SK-N-MC (cell line): ENCODE results near the gene TMEM117.

Source experiments
- DNase-seq: peaks from one replicate; pipeline ENCODE4 v3.0.0-alpha.2; 2011; ENCODE audit warnings: low read depth, low spot score
- H3K27ac ChIP-seq: fragments of 200-600 bp; sonication (generic); 2 replicates; pipeline ENCODE4 v1.5.1; 2016; ENCODE audit warnings: mixed run types
- H3K36me3 ChIP-seq: fragments of 200-600 bp; sonication (generic); 2 replicates; pipeline ENCODE4 v1.6.1; 2017; ENCODE audit warnings: antibody characterized with exemption, low read length, mixed read lengths; ENCODE audit not compliant: insufficient read depth
- H3K4me3 ChIP-seq: fragments of 200-600 bp; sonication (generic); 2 replicates; pipeline ENCODE4 v1.5.1; 2016
- H3K9ac ChIP-seq: fragments of 200-600 bp; sonication (generic); 2 replicates; pipeline ENCODE4 v1.8.0; 2017; ENCODE audit warnings: mixed run types, mixed read lengths; ENCODE audit not compliant: insufficient read length
- H3K9me3 ChIP-seq: fragments of 200-600 bp; sonication (generic); 2 replicates; pipeline ENCODE4 v1.6.1; 2017; ENCODE audit warnings: low read depth, mild to moderate bottlenecking, antibody characterized with exemption, low read length, moderate library complexity, mixed read lengths
- EZH2 ChIP-seq: fragments of 200-600 bp; sonication (generic); IDR thresholded peaks from one replicate; pipeline ENCODE4 v1.6.1; 2017; ENCODE audit warnings: antibody characterized with exemption
- FOXP2 ChIP-seq: optimal IDR thresholded peaks from 2 replicates; pipeline ENCODE3; 2011; ENCODE audit warnings: mild to moderate bottlenecking, moderate library complexity; ENCODE audit not compliant: insufficient read depth; ENCODE audit errors: extremely low read length, control extremely low read depth
- POLR2AphosphoS5 ChIP-seq: IDR thresholded peaks from 2 replicates; pipeline ENCODE4 v1.6.1; 2012; ENCODE audit warnings: mild to moderate bottlenecking, low read depth, low read length, borderline replicate concordance

The TMEM117 gene

GRCh38 chr12:43957732-43958372 is 122.0 kb downstream of the TMEM117 start:
- no peak overlapping the region; the same call in 1 of the 2 replicates for H3K4me3 ChIP-seq
- TF ChIP-seq POLR2AphosphoS5 (no peak; the same call in 1 of the 2 replicates), EZH2 (no peak), FOXP2 (no peak)
- H3K9ac ChIP-seq = no peak overlapping the region
- H3K36me3 ChIP-seq = no peaks in the 10 kb centered on the region
- no peak overlapping the region for H3K27ac ChIP-seq
- DNase-seq = peak; percentile 88
- H3K9me3 ChIP-seq = no peaks in the 10 kb centered on the region

- Histone ChIP-seq H3K9ac (no peak overlapping the region), H3K9me3 (no peaks in the 10 kb centered on the region), H3K36me3 (no peaks in the 10 kb centered on the region), H3K4me3 (no peak overlapping the region), H3K27ac (no peak overlapping the region)
- DNase-seq = no peak
- TF ChIP-seq POLR2AphosphoS5 = no peak
- TF ChIP-seq FOXP2 = no peak
These were observed 128.2 kb downstream of the TMEM117 start for GRCh38 chr12:43964033-43964432.

- Histone ChIP-seq H3K9ac (no peak overlapping the region), H3K4me3 (no peak overlapping the region), H3K9me3 (no peaks in the 10 kb centered on the region), H3K27ac (no peak overlapping the region), H3K36me3 (no peaks in the 10 kb centered on the region)
- TF ChIP-seq EZH2 (no peak), FOXP2 (no peak), POLR2AphosphoS5 (no peak)
- DNase-seq = no peak
These were observed 129.1 kb downstream of the TMEM117 start for GRCh38 chr12:43964961-43965360.

DNA sequence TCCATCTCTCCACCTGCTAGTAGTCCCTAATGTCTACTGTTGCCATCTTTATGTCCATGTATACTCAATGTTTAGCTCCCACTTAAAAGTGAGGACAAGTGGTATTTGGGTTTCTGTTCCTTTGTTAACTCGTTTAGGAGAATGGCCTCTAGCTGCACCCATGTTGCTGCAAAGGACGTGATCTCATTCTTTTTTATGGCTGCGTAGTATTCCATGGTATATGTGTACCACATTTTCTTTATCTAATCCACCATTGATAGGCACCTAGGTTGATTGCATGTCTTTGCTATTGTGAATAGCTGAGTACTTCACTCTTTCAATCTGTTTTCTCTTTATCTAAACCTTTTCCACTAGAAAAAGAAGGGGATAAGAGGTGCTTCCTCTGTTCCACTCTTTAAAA is 130.0 kb downstream of the TMEM117 start:
- no peak for DNase-seq
- TF ChIP-seq POLR2AphosphoS5 (no peak), EZH2 (no peak), FOXP2 (no peak)
- no peak overlapping the region for H3K4me3 ChIP-seq
- H3K9me3 ChIP-seq = no peaks in the 10 kb centered on the region
- no peak overlapping the region for H3K27ac ChIP-seq
- no peaks in the 10 kb centered on the region for H3K36me3 ChIP-seq
- no peak overlapping the region for H3K9ac ChIP-seq

DNA sequence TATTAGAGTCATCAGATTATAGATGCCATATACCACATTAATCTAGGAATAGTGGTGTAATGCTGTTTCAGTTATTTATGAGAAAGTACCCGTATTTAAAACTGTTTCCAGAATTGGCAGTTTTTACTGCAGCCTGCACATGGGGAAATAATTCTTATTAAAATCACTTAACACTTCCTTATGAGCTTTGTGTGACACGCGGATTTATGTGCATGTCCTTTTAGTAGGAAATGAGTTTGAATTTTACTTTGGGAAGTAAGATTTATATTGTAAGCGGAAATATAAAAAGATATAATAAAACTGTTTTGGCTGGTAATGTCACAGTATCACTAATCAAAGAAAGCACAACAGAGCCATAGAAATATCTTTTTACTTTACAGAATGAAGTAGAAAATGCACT is 132.9 kb downstream of the TMEM117 start:
- Histone ChIP-seq H3K9ac (no peak overlapping the region), H3K27ac (no peak overlapping the region), H3K9me3 (no peaks in the 10 kb centered on the region), H3K36me3 (no peaks in the 10 kb centered on the region), H3K4me3 (no peak overlapping the region)
- TF ChIP-seq FOXP2 (no peak), EZH2 (no peak), POLR2AphosphoS5 (peak; percentile 80; the same call in 1 of the 2 replicates)
- peak; percentile 86 for DNase-seq

GRCh38 chr12:43969882-43970281 is 134.0 kb downstream of the TMEM117 start:
- Histone ChIP-seq H3K9me3 (no peaks in the 10 kb centered on the region), H3K36me3 (no peaks in the 10 kb centered on the region), H3K27ac (no peak overlapping the region), H3K4me3 (no peak overlapping the region), H3K9ac (no peak overlapping the region)
- no peak for DNase-seq
- no peak for TF ChIP-seq POLR2AphosphoS5
- TF ChIP-seq EZH2 = no peak
- TF ChIP-seq FOXP2 = no peak

DNA sequence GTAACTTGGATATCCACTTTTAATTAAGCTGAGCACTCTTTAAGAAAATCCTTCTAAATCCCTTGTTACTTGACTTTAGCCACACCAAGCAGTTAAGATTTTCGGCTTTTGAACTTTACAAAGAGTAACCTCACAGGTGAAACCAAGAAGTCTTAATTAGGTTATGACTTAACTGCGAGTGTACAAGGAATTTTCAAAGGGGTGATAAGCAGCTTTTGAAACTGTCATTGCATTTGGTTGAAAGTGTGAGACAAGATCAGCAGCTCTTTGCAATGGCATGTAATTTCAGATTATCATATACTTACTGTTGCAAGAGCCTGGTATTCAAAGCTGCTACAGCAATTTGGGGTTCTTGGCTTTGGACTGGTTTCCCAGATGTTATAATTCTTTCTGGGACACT is 137.5 kb downstream of the TMEM117 start:
- no peaks in the 10 kb centered on the region for H3K9me3 ChIP-seq
- DNase-seq = no peak
- no peak overlapping the region for H3K9ac ChIP-seq
- H3K27ac ChIP-seq = no peak overlapping the region
- no peaks in the 10 kb centered on the region for H3K36me3 ChIP-seq
- TF ChIP-seq POLR2AphosphoS5 (no peak), FOXP2 (no peak), EZH2 (no peak)
- H3K4me3 ChIP-seq = no peak overlapping the region

DNA sequence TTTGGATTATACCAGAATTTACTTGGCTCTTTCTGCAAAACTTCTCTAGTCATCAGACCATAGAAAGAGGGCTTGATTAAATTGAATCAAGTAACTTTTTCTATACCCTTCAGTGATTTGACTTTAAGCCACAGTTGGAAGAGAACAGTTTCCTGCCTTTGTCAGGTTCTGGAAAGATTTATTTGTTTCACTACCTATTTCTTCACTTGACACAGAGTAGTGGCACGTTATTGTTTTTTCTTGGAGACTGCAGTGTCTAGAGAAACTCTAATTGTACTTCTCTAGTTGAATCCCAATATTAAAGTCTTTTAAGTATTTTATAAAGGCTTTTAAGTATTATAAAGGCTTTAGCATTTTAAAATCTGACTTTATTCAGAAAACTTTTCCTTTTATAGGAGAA is 138.1 kb downstream of the TMEM117 start:
- TF ChIP-seq EZH2 = no peak
- TF ChIP-seq POLR2AphosphoS5 = no peak
- no peak for TF ChIP-seq FOXP2

DNA sequence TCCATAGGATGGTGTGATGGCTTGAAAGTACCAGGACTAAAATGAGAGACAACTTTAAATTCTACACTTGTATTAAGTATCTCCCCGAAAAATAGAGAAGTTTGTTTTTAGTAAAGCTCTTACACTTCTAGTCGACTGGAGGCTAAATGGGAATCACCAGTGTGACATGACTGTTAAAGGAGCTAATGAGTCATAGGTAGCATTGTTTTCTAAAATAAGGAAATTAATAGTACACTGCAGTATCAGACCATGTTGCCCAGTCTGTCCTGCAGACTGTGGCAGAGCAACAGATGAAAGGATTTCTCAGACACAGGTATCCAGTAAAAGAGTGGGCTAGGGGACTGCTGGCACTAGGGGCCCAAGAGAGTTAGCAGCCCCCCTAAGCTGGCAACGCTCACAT is 140.1 kb downstream of the TMEM117 start:
- no peak for DNase-seq
- Histone ChIP-seq H3K4me3 (no peak overlapping the region), H3K27ac (no peak overlapping the region), H3K9me3 (no peaks in the 10 kb centered on the region), H3K9ac (no peak overlapping the region), H3K36me3 (no peaks in the 10 kb centered on the region)
- TF ChIP-seq EZH2 (no peak), FOXP2 (no peak), POLR2AphosphoS5 (no peak)

More for the DNA sequence above, 138.1 kb downstream of the TMEM117 start:
- Histone ChIP-seq H3K9ac (no peak overlapping the region), H3K9me3 (no peaks in the 10 kb centered on the region), H3K36me3 (no peaks in the 10 kb centered on the region), H3K4me3 (no peak overlapping the region), H3K27ac (no peak overlapping the region)
- no peak for DNase-seq
